HepG2 (cell line): ENCODE results near the gene SH3YL1. TPM values are rescaled to one million over a fixed set of nuclear protein-coding genes. Genes with fewer than 3 reads are reported as not detected.

Source experiments
- AKNA ChIP-seq: sonication (generic); formaldehyde crosslinking; IDR thresholded peaks from 2 replicates; pipeline ENCODE4 v1.4.0; 2020; ENCODE audit warnings: missing genetic modification reagents, borderline replicate concordance
- HMG20A ChIP-seq: IDR thresholded peaks from 2 replicates; pipeline ENCODE4 v1.6.1; 2016; ENCODE audit warnings: borderline replicate concordance
- KLF15 ChIP-seq: sonication (generic); formaldehyde crosslinking; IDR thresholded peaks from 2 replicates; pipeline ENCODE4 v1.8.1; 2023; ENCODE audit warnings: borderline replicate concordance, mild to moderate bottlenecking, inconsistent platforms, missing genetic modification reagents, mixed read lengths
- KMT2A ChIP-seq: sonication (generic); formaldehyde crosslinking; IDR thresholded peaks from 2 replicates; pipeline ENCODE4 v1.4.0; 2020; ENCODE audit warnings: missing genetic modification reagents
- MED13 ChIP-seq: sonication (generic); formaldehyde crosslinking; IDR thresholded peaks from 2 replicates; pipeline ENCODE4 v1.5.0; 2020; ENCODE audit warnings: missing genetic modification reagents
- NFATC3 ChIP-seq: sonication (generic); formaldehyde crosslinking; IDR thresholded peaks from 2 replicates; pipeline ENCODE4 v1.5.1; 2020; ENCODE audit warnings: mild to moderate bottlenecking, missing genetic modification reagents
- PATZ1 ChIP-seq: sonication (generic); formaldehyde crosslinking; IDR thresholded peaks from 2 replicates; pipeline ENCODE4 v1.4.0; 2020; ENCODE audit warnings: missing genetic modification reagents
- SMARCC2 ChIP-seq: fragments of 450-650 bp; IDR thresholded peaks from 2 replicates; pipeline ENCODE4 v1.6.1; 2017; ENCODE audit warnings: antibody characterized with exemption, mild to moderate bottlenecking
- TCF12 ChIP-seq, 2 experiments: fragments of 450-650 bp in 1 of 2; sonication (generic) in 1 of 2; formaldehyde crosslinking in 1 of 2; IDR thresholded peaks; 2 replicates each; pipeline versions ENCODE4 v1.6.1 to v1.8.0; 2017 to 2022; ENCODE audit warnings: antibody characterized with exemption in 1 of 2, mild to moderate bottlenecking in 1 of 2, missing genetic modification reagents in 1 of 2, moderate library complexity in 1 of 2
- TEF ChIP-seq: sonication (generic); formaldehyde crosslinking; IDR thresholded peaks from 2 replicates; pipeline ENCODE4 v1.5.0; 2020; ENCODE audit warnings: missing genetic modification reagents
- U2AF2 ChIP-seq: fragments of 200-400 bp; formaldehyde crosslinking; IDR thresholded peaks from 2 replicates; pipeline ENCODE4 v1.6.1; 2017; ENCODE audit warnings: low read depth, mild to moderate bottlenecking, low read length
- ZFP91 ChIP-seq: sonication (generic); formaldehyde crosslinking; IDR thresholded peaks from 2 replicates; pipeline ENCODE4 v1.9.0; 2022; ENCODE audit warnings: missing genetic modification reagents, mild to moderate bottlenecking, borderline replicate concordance
- ZKSCAN1 ChIP-seq: fragments of 150-350 bp; IDR thresholded peaks from 2 replicates; pipeline ENCODE4 v1.6.1; 2014; ENCODE audit warnings: low read length
- ZNF232 ChIP-seq: sonication (generic); formaldehyde crosslinking; IDR thresholded peaks from 2 replicates; pipeline ENCODE4 v1.4.0; 2020; ENCODE audit warnings: missing genetic modification reagents, borderline replicate concordance
- ZNF441 ChIP-seq: sonication (generic); formaldehyde crosslinking; IDR thresholded peaks from 2 replicates; pipeline ENCODE4 v1.7.0; 2021; ENCODE audit warnings: missing genetic modification reagents, borderline replicate concordance
- ZNF660 ChIP-seq: sonication (generic); formaldehyde crosslinking; IDR thresholded peaks from 2 replicates; pipeline ENCODE4 v1.5.1; 2020; ENCODE audit warnings: mild to moderate bottlenecking, low read depth, missing genetic modification reagents, borderline replicate concordance
- ZNF749 ChIP-seq: sonication (generic); formaldehyde crosslinking; IDR thresholded peaks from 2 replicates; pipeline ENCODE4 v1.8.0; 2022; ENCODE audit warnings: mild to moderate bottlenecking, missing genetic modification reagents, moderate library complexity, borderline replicate concordance
- ZNF775 ChIP-seq: sonication (generic); formaldehyde crosslinking; IDR thresholded peaks from 2 replicates; pipeline ENCODE4 v1.4.0; 2020; ENCODE audit warnings: missing genetic modification reagents, mild to moderate bottlenecking, moderate library complexity, borderline replicate concordance
- ZNF792 ChIP-seq: IDR thresholded peaks from 2 replicates; pipeline ENCODE4 v1.6.1; 2016
- ZNF883 ChIP-seq: sonication (generic); formaldehyde crosslinking; IDR thresholded peaks from 2 replicates; pipeline ENCODE4 v1.5.1; 2020; ENCODE audit warnings: mild to moderate bottlenecking, missing genetic modification reagents; ENCODE audit errors: not compliant biosample characterization
- polyA plus RNA-seq, 8 experiments: library from polyadenylated mRNA; depleted of rRNA in 3 of 8; stranded (reverse) in 7 of 8; unstranded in 1 of 8; fragments of >200 nt; fragmentation: Illumina TruSeq in 4 of 8; extraction: Trizol in 4 of 8; gene quantifications; 2 replicates each; pipeline versions ENCODE4 v1.2.1 to v1.2.3, GENCODE V29; 2011 to 2016; ENCODE audit warnings: low read depth in 4 of 8, missing spikeins in 1 of 8, mixed read lengths in 1 of 8; ENCODE audit not compliant: insufficient read depth in 1 of 8
- total RNA-seq, 5 experiments: library from RNA; depleted of rRNA; stranded (reverse); fragments of >200 nt; fragmentation: Illumina TruSeq; extraction: Trizol; gene quantifications; 2 replicates each; pipeline ENCODE4 v1.2.3, GENCODE V29; 2016; ENCODE audit warnings: low read depth in 1 of 5

The SH3YL1 gene
- total and polyA plus RNA-seq, 2 of the 13 experiments (the other 11 are each of a cell fraction or from before 2014, with no cell fraction given): 13.0 to 48.2 TPM

GRCh38 chr2:260507-261161 is 3.2 kb downstream of the SH3YL1 start (continued):
- TF ChIP-seq ZFP91 (peak; percentile 53; the same call in 1 of the 2 replicates), NFATC3 (CRISPR knock-in tag) (no peak), ZNF775 (CRISPR knock-in tag) (no peak), PATZ1 (CRISPR knock-in tag) (peak; percentile 78), AKNA (CRISPR knock-in tag) (no peak), MED13 (peak; percentile 97), KMT2A (CRISPR knock-in tag) (peak; percentile 95), KLF15 (CRISPR knock-in tag) (no peak), TCF12 (IDR thresholded peaks at IDR 0.05) (no peak), TCF12 (CRISPR knock-in tag; IDR thresholded peaks at IDR 0.05) (peak; percentile 100), ZNF749 (CRISPR knock-in tag) (peak; percentile 91), SMARCC2 (no peak), ZNF883 (CRISPR knock-in tag) (no peak), ZNF441 (CRISPR knock-in tag) (peak; percentile 89), ZNF660 (CRISPR knock-in tag) (no peak), U2AF2 (no peak), TEF (CRISPR knock-in tag) (no peak; the same call in 1 of the 2 replicates), ZNF792 (peak; percentile 98), ZKSCAN1 (no peak), ZNF232 (CRISPR knock-in tag) (peak; percentile 97), HMG20A (CRISPR knock-in tag) (peak; percentile 100)
